Cardiac septum (tissue), 1 donor: ENCODE measurements around the gene CDH6. TPM values are rescaled to one million over a fixed set of nuclear protein-coding genes. Genes with fewer than 3 reads are reported as not detected.

Experiments used
- DNase-seq: peaks from one replicate; pipeline ENCODE4 v3.0.0-alpha.2; 2020; ENCODE audit warnings: low spot score
- intact Hi-C: fragments of 100-400 bp; cut with DNase I; formaldehyde crosslinking; loops from one replicate; pipeline ENCODE4 v1.14.0; 2022
- total RNA-seq: library from RNA; stranded (reverse); fragmentation: NEBNext Ultra II Directional; extraction: Animal tissue kit (Norgen Biotek cat#: 25700); gene quantifications from one replicate; pipeline ENCODE4 v1.2.1, GENCODE V29; 2021
- donor health status: DM: no; HTN: no; CAD: no.

CDH6 gene
- total RNA-seq, 1 donor from 2014 or later, result 4.0 TPM

DNA sequence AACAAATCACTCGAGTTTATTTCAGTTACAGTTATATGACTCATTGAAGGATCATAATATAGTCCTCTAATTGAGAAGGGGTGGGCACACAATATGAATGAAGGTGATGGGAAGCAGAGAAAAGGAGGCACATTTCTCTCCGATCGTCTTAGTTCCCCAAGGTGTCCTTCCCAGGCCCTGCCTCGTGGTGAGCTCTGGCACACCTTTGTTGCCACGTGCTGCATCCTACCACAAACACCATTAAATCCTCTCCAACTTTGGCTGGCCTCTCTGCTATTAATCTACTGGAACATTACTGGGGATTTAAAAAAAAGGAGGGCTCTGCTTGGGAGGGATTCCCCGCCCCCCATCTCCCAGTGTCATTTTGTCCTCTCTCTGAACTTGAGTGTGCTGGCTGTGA, 42.9 kb downstream of the CDH6 start:
- intact Hi-C loops, result no loop called here
- no peak for DNase-seq

- intact Hi-C loops, result no loop called here
- no peak for DNase-seq
These were observed 43.7 kb downstream of the CDH6 start for GRCh38 chr5:31237174-31237573.

DNA sequence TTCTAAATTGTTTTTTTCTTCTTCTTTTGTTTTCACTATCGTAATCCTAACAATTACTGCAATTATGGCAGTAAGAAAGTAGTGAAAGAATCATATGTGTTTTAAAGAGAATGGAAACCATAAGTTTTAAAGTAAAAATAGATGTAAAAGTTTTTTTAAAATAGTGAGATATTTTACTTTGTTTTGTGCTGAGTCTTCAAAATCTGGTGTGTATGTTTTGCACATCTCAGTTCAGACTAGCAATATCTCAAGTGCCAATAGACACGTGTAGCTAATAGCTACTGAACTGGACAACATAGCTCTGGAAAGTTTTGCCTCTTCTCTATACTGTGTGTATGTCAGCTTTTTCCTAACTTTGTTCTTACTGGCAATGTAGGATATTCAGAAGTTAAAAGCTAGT, 45.0 kb downstream of the CDH6 start:
- intact Hi-C loops, result no loop called here
- no peak for DNase-seq

DNA sequence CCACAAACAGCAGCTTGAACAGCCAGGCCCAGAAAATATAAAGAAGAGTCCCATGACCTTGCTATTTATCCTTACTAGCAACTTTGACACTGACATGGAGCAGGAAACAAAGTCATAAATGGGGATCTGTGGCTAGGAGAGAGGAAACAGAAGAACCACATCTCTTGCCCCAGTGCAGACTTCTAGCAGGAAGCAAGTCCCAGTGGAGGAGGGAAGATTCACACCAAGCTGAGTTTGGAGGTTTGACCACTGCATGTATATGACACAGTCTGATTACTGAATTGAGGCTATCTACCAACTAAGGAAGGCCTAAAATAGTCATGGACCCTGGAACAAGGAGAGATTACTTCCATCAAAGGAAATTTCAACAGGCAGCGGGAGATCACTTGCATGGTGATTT, 51.4 kb downstream of the CDH6 start:
- no peak for DNase-seq
- intact Hi-C loops, result no loop called here

GRCh38 chr5:31247381-31247780, 53.9 kb downstream of the CDH6 start:
- intact Hi-C loops, result no loop called here
- no peak for DNase-seq

DNA sequence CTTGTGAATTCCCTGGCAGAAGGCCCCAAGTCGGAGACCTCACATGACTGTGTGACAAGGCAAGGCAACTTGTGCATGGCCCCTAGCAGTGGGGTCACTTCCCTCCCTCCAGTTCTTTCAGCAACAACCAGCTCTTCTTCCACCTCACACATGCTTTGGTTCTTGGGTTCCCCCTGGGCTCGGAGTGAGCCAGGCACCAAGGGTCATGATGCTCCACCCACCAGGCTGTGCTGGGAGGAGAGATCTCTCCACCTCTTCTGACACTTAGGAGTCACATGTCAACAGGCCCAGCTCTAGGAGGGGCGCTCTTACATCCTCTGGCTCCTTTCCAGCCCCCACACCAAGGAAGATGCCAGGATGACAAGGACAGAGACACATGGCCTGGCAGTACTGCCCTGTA, 56.7 kb downstream of the CDH6 start:
- intact Hi-C loops, result no loop called here
- no peak for DNase-seq

- intact Hi-C loops, result no loop called here
- no peak for DNase-seq
These were observed 57.5 kb downstream of the CDH6 start for GRCh38 chr5:31251032-31251431.

GRCh38 chr5:31255041-31255440, 61.6 kb downstream of the CDH6 start:
- no peak for DNase-seq
- intact Hi-C loops, result no loop called here

DNA sequence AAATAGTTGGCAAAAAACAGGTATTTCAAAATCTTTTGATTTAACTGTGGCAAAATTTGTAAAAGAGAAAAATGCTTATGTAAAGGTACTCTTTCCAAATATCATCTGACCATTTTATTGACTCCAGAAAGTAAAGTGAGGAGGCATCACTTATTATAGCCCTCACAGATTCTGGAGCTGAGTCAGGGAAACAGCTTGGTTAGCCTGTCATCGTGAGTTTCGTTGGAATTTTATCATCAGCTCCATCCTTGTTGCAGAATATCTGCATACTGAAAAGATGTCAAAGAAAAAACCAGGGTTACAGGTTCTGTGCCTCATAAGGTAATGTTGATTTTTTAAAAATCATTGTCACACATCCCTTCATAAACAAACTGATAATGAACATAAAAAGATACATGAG, 74.8 kb downstream of the CDH6 start:
- DNase-seq, result no peak
- intact Hi-C loops, result no loop called here

DNA sequence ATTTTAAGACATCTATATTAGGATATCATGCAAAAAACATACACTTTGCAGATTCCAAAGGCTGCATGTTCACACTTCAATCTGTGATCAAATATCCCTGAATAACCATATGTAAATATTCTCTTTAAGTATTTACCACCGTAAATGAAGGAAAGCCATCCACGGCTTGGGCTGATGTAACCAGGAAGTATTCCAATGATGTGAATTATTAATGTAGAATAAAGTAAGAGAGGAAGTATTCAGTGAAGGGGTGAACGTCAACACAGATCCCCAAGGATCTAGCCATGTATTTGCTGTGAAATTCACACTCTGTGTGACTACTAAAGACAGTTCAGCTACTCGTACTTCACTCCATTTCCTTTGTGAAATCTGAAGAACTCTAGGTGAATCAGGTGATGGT, 75.2 kb downstream of the CDH6 start:
- DNase-seq, result no peak
- intact Hi-C loops, result no loop called here

GRCh38 chr5:31269259-31269658, 75.8 kb downstream of the CDH6 start:
- intact Hi-C loops, result no loop called here
- DNase-seq, result no peak

GRCh38 chr5:31270396-31270795, 76.9 kb downstream of the CDH6 start:
- intact Hi-C loops, result no loop called here
- no peak for DNase-seq

- intact Hi-C loops, result no loop called here
- no peak for DNase-seq
These were observed 78.1 kb downstream of the CDH6 start for GRCh38 chr5:31271567-31271966.

- DNase-seq, result no peak
- intact Hi-C loops, result no loop called here
These were observed 79.7 kb downstream of the CDH6 start for GRCh38 chr5:31273161-31273560.

DNA sequence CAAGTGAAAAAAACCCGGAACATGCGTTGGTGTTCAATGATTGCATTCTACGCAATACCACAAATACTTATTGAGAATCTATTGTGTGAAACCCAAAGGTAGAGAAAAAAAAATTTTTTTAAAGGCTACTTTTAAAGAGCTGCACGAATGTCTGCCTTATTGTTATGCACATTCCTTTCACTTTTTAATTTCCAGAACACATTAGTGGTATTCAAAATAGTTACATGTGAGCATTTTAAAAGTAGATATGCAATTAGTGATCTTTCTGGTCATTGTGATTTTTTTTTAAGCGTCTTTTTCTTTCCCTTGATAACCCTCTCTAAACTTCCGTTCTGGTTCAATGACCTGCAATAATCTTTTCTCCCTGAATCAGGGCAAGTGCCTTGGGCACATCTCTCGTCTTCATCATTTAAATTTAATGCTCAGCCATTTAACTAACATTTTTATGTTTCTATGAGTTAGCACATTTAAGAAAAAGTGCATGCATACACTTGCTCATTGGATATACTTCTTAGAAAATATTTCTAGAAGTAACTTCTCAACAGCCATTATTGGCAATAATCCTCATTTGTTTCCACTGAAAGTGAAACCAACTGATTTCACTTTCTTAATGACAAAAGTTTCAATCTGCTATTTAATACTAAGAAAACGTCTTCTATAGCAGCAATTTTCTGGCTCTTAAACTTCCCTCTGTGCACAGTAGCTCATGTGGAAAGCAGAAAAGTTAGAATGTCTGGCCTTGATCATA, 80.3 kb downstream of the CDH6 start:
- intact Hi-C loops, result no loop called here
- DNase-seq, result no peak

GRCh38 chr5:31280210-31280609, 86.7 kb downstream of the CDH6 start:
- DNase-seq, result no peak
- intact Hi-C loops, result no loop called here

DNA sequence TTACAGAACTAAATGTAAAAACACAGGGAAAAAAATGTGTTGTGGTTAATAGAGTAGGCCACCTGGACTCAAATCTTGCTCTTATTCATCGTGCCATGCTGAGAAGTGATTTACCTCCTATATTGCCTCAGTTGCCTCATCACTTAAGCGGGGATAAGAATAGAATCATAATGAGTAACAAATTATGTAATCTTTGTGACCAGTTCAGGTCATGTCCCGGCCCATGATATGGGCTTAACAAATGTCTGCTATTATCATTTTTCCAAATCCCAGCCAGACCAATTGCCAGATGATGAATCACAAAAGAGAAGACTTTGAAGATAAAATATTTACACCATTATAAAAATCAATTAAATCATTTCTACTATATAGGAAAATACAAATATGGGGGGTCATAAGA, 89.8 kb downstream of the CDH6 start:
- intact Hi-C loops, result no loop called here
- DNase-seq, result no peak

DNA sequence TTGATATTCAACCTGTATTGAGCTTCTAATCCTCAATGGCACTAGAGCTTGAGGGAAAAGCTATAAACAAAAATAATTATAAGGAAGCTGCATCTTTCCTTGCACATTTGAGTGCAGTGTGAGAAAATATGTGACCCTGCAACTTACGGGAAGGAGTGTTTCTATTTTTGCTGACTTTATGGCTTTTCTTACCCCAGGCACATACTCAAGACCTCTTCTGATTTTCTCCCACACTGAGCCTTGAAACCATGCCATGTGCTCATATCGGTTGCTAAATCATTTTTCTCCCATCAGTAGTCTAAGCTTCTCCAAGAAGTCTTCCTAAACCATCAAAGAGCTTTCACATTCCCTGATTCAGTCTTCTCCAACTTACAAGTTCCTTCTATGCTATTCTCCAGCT, 91.5 kb downstream of the CDH6 start:
- no peak for DNase-seq

DNA sequence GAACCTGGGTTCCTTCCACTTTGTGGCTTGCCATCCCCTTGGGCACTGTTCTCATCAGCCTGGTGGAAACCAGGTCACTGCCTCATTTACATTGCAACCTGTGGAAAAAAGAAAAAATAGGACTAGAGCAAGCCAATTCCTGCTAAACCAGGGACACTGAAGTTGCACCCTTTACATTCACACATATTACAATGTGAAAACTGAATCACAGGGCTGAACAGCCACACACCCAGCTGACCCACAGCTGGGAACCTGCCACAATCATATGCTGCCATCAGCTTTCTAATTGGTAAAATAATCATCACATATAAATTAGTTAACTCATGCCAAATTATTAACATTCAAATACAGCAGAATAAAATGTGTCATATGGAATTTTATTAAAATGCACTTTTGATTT, 94.5 kb downstream of the CDH6 start:
- DNase-seq, result no peak
- intact Hi-C loops, result no loop called here

More for the DNA sequence above, 91.5 kb downstream of the CDH6 start:
- intact Hi-C loops, result no loop called here

DNA sequence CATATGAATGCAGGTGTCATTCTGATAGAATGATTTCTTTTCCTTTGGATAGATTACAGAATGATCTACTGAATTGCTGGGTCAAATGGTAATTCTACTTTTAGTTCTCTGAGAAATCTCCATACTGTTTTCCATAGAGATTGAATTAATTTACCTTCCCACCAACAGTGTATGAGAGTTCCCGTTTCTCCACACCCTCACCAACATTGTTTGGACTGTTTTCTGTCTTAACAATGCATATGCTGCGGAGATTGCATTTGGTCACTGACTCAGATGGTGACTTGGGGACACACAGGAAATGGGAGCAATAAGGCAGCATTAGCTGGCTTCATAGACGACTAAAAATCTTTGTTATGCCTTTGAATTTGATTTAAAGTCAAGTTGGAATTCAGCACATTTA, 95.9 kb downstream of the CDH6 start:
- DNase-seq, result no peak
- intact Hi-C loops, result no loop called here

- DNase-seq, result no peak
- intact Hi-C loops, result no loop called here
These were observed 97.9 kb downstream of the CDH6 start for GRCh38 chr5:31291323-31291854.

DNA sequence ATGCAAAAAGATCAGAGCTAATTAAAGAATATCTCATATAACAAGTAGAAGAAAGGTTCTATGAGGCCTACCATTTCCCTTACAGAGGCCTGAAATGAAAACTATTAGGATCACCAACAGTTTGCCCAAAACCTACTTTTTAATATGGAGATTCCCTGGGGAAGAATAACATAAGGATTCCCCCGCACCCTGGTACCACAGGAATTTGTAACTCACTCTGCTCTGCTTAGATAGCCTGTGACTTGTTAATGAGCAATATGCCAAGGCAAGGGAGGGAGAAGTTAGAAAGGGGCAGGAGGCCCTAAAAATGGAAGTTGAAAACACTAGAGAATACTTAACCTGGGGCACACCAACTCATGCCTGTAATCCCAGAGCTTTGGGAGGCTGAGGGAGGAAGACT, 107.0 kb downstream of the CDH6 start:
- intact Hi-C loops, result no loop called here

More for the DNA sequence above, 107.0 kb downstream of the CDH6 start:
- DNase-seq, result no peak
